GM23338 (cell line): ENCODE results near the gene HSPD1. TPM values are rescaled to one million over a fixed set of nuclear protein-coding genes. Genes with fewer than 3 reads are reported as not detected.

Experiments used
- ATAC-seq: fragments of 200-7000 bp; cut with Tn5 transposase; 3 replicates; pipeline ENCODE4 v1.9.1; 2020
- DNase-seq: peaks from one replicate; pipeline ENCODE4 v3.0.0-alpha.2; 2015; ENCODE audit warnings: low spot score
- H2AFZ ChIP-seq: fragments of 200-600 bp; sonication (generic); 2 replicates; pipeline ENCODE4 v1.8.0; 2016; ENCODE audit warnings: antibody characterized with exemption, mild to moderate bottlenecking, moderate library complexity
- H3F3A ChIP-seq: fragments of 200-600 bp; sonication (generic); replicated peaks from 2 replicates; pipeline ENCODE4 v1.8.0; 2017; ENCODE audit warnings: antibody characterized with exemption, mixed run types, low read depth
- H3K27ac ChIP-seq: fragments of 200-600 bp; sonication (generic); 2 replicates; pipeline ENCODE4 v1.6.1; 2016; ENCODE audit warnings: low read depth
- H3K27me3 ChIP-seq: fragments of 200-600 bp; sonication (generic); 2 replicates; pipeline ENCODE4 v1.8.0; 2016; ENCODE audit warnings: mild to moderate bottlenecking, mixed run types, moderate library complexity; ENCODE audit not compliant: insufficient read depth
- H3K36me3 ChIP-seq: fragments of 200-600 bp; sonication (generic); 2 replicates; pipeline ENCODE4 v1.8.0; 2016; ENCODE audit warnings: mild to moderate bottlenecking; ENCODE audit not compliant: insufficient read depth
- H3K4me1 ChIP-seq: fragments of 200-600 bp; sonication (generic); 2 replicates; pipeline ENCODE4 v1.8.0; 2016; ENCODE audit warnings: mild to moderate bottlenecking, moderate library complexity; ENCODE audit not compliant: insufficient read depth
- H3K4me2 ChIP-seq: fragments of 200-600 bp; sonication (generic); 2 replicates; pipeline ENCODE4 v1.7.1; 2017; ENCODE audit warnings: mixed run types
- H3K4me3 ChIP-seq: fragments of 200-600 bp; sonication (generic); 2 replicates; pipeline ENCODE4 v1.6.1; 2016; ENCODE audit warnings: mixed run types
- H3K79me2 ChIP-seq: fragments of 200-600 bp; sonication (generic); replicated peaks from 2 replicates; pipeline ENCODE4 v1.8.0; 2017; ENCODE audit warnings: mild to moderate bottlenecking; ENCODE audit not compliant: insufficient read depth
- H3K9me2 ChIP-seq: fragments of 200-600 bp; sonication (generic); 2 replicates; pipeline ENCODE4 v1.8.0; 2017; ENCODE audit not compliant: insufficient read depth
- H4K20me1 ChIP-seq: fragments of 200-600 bp; sonication (generic); replicated peaks from 2 replicates; pipeline ENCODE4 v1.8.0; 2017; ENCODE audit warnings: mild to moderate bottlenecking; ENCODE audit not compliant: insufficient read depth
- H3K27ac Mint-ChIP-seq: 2 replicates; pipeline ENCODE4 v1.8.0; 2020; ENCODE audit warnings: inconsistent platforms, mild to moderate bottlenecking, moderate library complexity, mixed read lengths
- H3K27me3 Mint-ChIP-seq: 3 replicates; pipeline ENCODE4 v1.8.0; 2022; ENCODE audit warnings: low read depth, mild to moderate bottlenecking, moderate library complexity, mixed read lengths, inconsistent platforms; ENCODE audit not compliant: insufficient read depth, poor library complexity
- H3K36me3 Mint-ChIP-seq: 3 replicates; pipeline ENCODE4 v1.8.0; 2021; ENCODE audit warnings: low read depth, mild to moderate bottlenecking, inconsistent platforms, moderate library complexity, mixed read lengths
- H3K4me1 Mint-ChIP-seq: 3 replicates; pipeline ENCODE4 v1.8.0; 2020; ENCODE audit warnings: mild to moderate bottlenecking, inconsistent platforms, mixed read lengths
- H3K4me3 Mint-ChIP-seq: 3 replicates; pipeline ENCODE4 v1.8.0; 2021; ENCODE audit warnings: moderate library complexity, mild to moderate bottlenecking, inconsistent platforms, mixed read lengths
- H3K9me3 Mint-ChIP-seq: 3 replicates; pipeline ENCODE4 v1.8.0; 2020; ENCODE audit warnings: moderate library complexity, mild to moderate bottlenecking, inconsistent platforms, mixed read lengths
- CREB1 ChIP-seq: fragments of 250-450 bp; sonication (Bioruptor Pico); IDR thresholded peaks from 2 replicates; pipeline ENCODE4 v1.5.0; 2020; ENCODE audit warnings: low read depth, mild to moderate bottlenecking, moderate library complexity
- EZH2 ChIP-seq: fragments of 200-600 bp; sonication (generic); IDR thresholded peaks from one replicate; pipeline ENCODE4 v1.8.0; 2017; ENCODE audit warnings: antibody characterized with exemption, mild to moderate bottlenecking, low read depth; ENCODE audit not compliant: unreplicated experiment
- JUNB ChIP-seq: IDR thresholded peaks from one replicate; pipeline ENCODE4 v1.6.1; 2016; ENCODE audit warnings: antibody characterized with exemption; ENCODE audit not compliant: unreplicated experiment
- POLR2AphosphoS5 ChIP-seq: IDR thresholded peaks from 2 replicates; pipeline ENCODE4 v1.6.1; 2016; ENCODE audit warnings: antibody characterized with exemption, low read depth
- STAT1 ChIP-seq: IDR thresholded peaks from one replicate; pipeline ENCODE4 v1.6.1; 2016; ENCODE audit warnings: antibody characterized with exemption; ENCODE audit not compliant: unreplicated experiment
- long read RNA-seq: library from polyadenylated mRNA; unstranded; transcript quantifications from one replicate; pipeline ENCODE4 v2.0.0, GENCODE V29; 2020; ENCODE audit not compliant: unreplicated experiment
- polyA plus RNA-seq: library from polyadenylated mRNA; unstranded; fragments of >200 nt; fragmentation: Nextera tagmentation; extraction: Ambion mirVana; gene quantifications from 2 replicates; pipeline ENCODE4 v1.2.1, GENCODE V29; 2016
- total RNA-seq: library from RNA; depleted of rRNA; stranded (reverse); fragments of >200 nt; shearing (Covaris generic); gene quantifications from 2 replicates; pipeline ENCODE4 v1.2.3, GENCODE V29; 2014; rRNA removed
- TF ChIP-seq, protein P1 (sequence below): fragments of 250-450 bp; sonication (Bioruptor Pico); IDR thresholded peaks from 2 replicates; pipeline ENCODE4 v1.5.0; 2020; ENCODE audit warnings: mild to moderate bottlenecking, moderate library complexity
- TF ChIP-seq, protein P2 (sequence below): IDR thresholded peaks from 2 replicates; pipeline ENCODE4 v1.6.1; 2016; ENCODE audit warnings: antibody characterized with exemption

HSPD1 gene
- total RNA-seq: 870 and 880 TPM in 2 replicates
- polyA plus RNA-seq: 944 and 1,188 TPM in 2 replicates
- long read RNA-seq, transcript HSPD1-210 (3 exons, 714 nt): minor isoform, 17 of 1,379 reads
- long read RNA-seq, transcript HSPD1-202 (12 exons, 2,455 nt): major isoform, 195 of 1,379 reads
- long read RNA-seq, transcript HSPD1-201 (12 exons, 2,299 nt): minor isoform, 7 of 1,379 reads
- long read RNA-seq, partial matches to known transcripts: 1,128 of 1,379 reads
- long read RNA-seq, other reads (novel, unspliced or antisense): 30 of 1,379 reads

DNA sequence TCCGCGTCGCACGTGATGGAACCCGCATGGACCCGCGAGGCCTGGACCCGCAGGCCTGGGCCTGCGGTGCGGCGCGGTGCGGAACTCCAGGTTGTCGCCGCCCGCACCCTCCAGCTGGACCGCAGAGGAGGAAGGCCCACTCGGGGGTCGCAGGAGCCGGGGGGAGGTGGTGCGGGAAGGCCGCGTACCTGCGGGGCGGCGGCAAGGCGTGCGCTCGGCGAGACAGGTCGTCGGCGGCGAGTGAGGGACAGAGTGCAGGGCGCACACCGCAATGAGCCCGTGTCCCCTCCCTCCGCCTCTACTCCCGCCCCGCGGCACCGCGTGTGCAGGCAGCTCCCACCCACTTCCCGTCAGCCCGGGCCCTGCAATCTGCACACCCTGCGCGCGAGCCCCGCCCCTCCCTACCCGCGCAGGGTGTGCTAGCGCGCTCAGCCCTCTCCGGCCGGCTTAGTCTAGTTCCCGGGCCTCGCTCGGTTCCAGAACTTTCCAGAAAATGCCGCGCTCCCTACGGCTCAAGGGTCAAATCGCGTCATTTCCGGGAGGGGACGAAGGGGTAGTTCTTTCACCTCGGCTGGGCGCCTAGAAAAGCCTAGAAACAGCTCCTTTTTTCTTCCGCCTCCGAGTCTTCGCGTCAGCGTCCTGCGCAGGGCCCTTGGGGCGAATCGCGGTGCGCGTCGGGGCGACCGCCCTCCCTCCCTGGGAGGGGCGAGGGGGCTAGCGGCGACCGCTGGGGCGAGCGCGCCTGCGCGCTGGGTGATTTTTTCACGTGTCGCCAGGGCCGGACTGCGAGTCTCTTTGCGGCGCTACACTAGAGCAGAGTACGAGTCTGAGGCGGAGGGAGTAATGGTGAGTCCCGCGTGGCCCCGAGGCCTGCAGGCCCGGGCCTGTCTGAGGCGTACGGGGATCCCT, at the start of gene HSPD1, which contains the start of gene HSPE1:
Gene HSPD1 (minus strand): TSS at position 247 of the 909 bp plus-strand sequence. CDS start 992 bp downstream, outside the sequence.
Gene HSPE1 (plus strand): TSS at position 786 of the 909 bp plus-strand sequence. CDS start 58 bp downstream, at position 844.
- H3K36me3 ChIP-seq: peaks cover 59% of the 10 kb centered on the region
- H2AFZ ChIP-seq: no peak within 1 kb of the TSS
- H3K9me3 Mint-ChIP-seq: peaks cover 9% of the 10 kb centered on the region; the same call in 2 of the 3 replicates
- peaks cover 90% of the 10 kb centered on the region for H3K36me3 Mint-ChIP-seq
- H3K27ac Mint-ChIP-seq: peak within 1 kb of the TSS; percentile 99
- H4K20me1 ChIP-seq: peaks cover 41% of the 10 kb centered on the region
- H3K9me2 ChIP-seq: no peaks in the 10 kb centered on the region
- ATAC-seq (peak; percentile 90), DNase-seq (peak; percentile 100)
- peaks cover 37% of the 10 kb centered on the region for H3K4me1 Mint-ChIP-seq
- no peak for TF ChIP-seq EZH2
- TF ChIP-seq JUNB: peak; percentile 52
- TF ChIP-seq, protein P1, sequence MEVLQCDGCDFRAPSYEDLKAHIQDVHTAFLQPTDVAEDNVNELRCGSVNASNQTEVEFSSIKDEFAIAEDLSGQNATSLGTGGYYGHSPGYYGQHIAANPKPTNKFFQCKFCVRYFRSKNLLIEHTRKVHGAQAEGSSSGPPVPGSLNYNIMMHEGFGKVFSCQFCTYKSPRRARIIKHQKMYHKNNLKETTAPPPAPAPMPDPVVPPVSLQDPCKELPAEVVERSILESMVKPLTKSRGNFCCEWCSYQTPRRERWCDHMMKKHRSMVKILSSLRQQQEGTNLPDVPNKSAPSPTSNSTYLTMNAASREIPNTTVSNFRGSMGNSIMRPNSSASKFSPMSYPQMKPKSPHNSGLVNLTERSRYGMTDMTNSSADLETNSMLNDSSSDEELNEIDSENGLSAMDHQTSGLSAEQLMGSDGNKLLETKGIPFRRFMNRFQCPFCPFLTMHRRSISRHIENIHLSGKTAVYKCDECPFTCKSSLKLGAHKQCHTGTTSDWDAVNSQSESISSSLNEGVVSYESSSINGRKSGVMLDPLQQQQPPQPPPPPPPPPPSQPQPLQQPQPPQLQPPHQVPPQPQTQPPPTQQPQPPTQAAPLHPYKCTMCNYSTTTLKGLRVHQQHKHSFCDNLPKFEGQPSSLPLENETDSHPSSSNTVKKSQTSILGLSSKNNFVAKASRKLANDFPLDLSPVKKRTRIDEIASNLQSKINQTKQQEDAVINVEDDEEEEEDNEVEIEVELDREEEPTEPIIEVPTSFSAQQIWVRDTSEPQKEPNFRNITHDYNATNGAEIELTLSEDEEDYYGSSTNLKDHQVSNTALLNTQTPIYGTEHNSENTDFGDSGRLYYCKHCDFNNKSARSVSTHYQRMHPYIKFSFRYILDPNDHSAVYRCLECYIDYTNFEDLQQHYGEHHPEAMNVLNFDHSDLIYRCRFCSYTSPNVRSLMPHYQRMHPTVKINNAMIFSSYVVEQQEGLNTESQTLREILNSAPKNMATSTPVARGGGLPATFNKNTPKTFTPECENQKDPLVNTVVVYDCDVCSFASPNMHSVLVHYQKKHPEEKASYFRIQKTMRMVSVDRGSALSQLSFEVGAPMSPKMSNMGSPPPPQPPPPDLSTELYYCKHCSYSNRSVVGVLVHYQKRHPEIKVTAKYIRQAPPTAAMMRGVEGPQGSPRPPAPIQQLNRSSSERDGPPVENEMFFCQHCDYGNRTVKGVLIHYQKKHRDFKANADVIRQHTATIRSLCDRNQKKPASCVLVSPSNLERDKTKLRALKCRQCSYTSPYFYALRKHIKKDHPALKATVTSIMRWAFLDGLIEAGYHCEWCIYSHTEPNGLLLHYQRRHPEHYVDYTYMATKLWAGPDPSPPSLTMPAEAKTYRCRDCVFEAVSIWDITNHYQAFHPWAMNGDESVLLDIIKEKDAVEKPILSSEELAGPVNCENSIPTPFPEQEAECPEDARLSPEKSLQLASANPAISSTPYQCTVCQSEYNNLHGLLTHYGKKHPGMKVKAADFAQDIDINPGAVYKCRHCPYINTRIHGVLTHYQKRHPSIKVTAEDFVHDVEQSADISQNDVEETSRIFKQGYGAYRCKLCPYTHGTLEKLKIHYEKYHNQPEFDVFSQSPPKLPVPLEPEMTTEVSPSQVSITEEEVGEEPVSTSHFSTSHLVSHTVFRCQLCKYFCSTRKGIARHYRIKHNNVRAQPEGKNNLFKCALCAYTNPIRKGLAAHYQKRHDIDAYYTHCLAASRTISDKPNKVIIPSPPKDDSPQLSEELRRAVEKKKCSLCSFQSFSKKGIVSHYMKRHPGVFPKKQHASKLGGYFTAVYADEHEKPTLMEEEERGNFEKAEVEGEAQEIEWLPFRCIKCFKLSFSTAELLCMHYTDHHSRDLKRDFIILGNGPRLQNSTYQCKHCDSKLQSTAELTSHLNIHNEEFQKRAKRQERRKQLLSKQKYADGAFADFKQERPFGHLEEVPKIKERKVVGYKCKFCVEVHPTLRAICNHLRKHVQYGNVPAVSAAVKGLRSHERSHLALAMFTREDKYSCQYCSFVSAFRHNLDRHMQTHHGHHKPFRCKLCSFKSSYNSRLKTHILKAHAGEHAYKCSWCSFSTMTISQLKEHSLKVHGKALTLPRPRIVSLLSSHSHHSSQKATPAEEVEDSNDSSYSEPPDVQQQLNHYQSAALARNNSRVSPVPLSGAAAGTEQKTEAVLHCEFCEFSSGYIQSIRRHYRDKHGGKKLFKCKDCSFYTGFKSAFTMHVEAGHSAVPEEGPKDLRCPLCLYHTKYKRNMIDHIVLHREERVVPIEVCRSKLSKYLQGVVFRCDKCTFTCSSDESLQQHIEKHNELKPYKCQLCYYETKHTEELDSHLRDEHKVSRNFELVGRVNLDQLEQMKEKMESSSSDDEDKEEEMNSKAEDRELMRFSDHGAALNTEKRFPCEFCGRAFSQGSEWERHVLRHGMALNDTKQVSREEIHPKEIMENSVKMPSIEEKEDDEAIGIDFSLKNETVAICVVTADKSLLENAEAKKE (CRISPR knock-in tag): no peak
- no peak for TF ChIP-seq STAT1
- TF ChIP-seq, protein P2, sequence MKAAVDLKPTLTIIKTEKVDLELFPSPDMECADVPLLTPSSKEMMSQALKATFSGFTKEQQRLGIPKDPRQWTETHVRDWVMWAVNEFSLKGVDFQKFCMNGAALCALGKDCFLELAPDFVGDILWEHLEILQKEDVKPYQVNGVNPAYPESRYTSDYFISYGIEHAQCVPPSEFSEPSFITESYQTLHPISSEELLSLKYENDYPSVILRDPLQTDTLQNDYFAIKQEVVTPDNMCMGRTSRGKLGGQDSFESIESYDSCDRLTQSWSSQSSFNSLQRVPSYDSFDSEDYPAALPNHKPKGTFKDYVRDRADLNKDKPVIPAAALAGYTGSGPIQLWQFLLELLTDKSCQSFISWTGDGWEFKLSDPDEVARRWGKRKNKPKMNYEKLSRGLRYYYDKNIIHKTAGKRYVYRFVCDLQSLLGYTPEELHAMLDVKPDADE: peak; percentile 70
- peak; percentile 94 for TF ChIP-seq POLR2AphosphoS5
- peak; percentile 95 for TF ChIP-seq CREB1 (CRISPR knock-in tag)
- peaks cover 35% of the 10 kb centered on the region for H3F3A ChIP-seq
- H3K4me3 Mint-ChIP-seq: peak within 1 kb of the TSS; percentile 96
- peaks cover 6% of the 10 kb centered on the region for H3K27me3 Mint-ChIP-seq
- peak within 1 kb of the TSS; percentile 84 for H3K4me3 ChIP-seq
- H3K4me2 ChIP-seq: peak within 1 kb of the TSS; percentile 94
- H3K27ac ChIP-seq: peak within 1 kb of the TSS; percentile 96
- peaks cover 32% of the 10 kb centered on the region for H3K4me1 ChIP-seq
- H3K79me2 ChIP-seq: peaks cover 83% of the 10 kb centered on the region
- no peaks in the 10 kb centered on the region for H3K27me3 ChIP-seq
